Measurements from ENCODE around the gene INTS15.

The INTS15 gene

DNA sequence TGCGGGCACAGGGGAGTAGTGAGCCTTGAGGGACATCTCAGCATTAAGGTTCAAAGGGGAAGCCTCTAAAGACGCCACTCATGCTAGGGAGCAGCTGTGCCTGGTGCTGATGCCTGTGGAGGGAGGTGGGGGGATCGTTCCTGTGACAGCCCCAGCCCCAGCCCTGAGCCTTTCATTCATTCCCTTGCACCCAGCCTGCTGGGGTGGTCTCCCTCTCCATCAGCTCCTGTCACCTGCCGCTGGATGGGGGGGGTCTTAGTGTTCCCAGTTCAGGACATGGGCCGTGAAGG, 58.9 kb downstream of the INTS15 start:
- Histone ChIP-seq H3K4me3 (ENCODE audit: low read depth in 1 of 5, low read length in 5 of 5) (no peak overlapping the region), H3K9me3 (ENCODE audit: control insufficient read depth in 5 of 5, low read length in 5 of 5) (peaks cover 0 to 4% (median 0%) of the 10 kb centered on the region in 5 donors), H3K27me3 (ENCODE audit: control insufficient read depth in 5 of 5, insufficient read depth in 4 of 5, low read length in 5 of 5) (no peaks in the 10 kb centered on the region), H3K4me1 (ENCODE audit: control insufficient read depth in 5 of 5, insufficient read depth in 5 of 5, low read length in 5 of 5) (peaks cover 0 to 5% (median 0%) of the 10 kb centered on the region in 5 donors), H3K9ac (ENCODE audit: low read length in 5 of 5) (no peak overlapping the region), H3K27ac (ENCODE audit: low read depth, low read length) (no peak overlapping the region), H3K36me3 (ENCODE audit: control insufficient read depth in 5 of 5, insufficient read depth in 5 of 5, low read length in 5 of 5) (peaks cover 0 to 96% (median 81%) of the 10 kb centered on the region in 5 donors)

DNA sequence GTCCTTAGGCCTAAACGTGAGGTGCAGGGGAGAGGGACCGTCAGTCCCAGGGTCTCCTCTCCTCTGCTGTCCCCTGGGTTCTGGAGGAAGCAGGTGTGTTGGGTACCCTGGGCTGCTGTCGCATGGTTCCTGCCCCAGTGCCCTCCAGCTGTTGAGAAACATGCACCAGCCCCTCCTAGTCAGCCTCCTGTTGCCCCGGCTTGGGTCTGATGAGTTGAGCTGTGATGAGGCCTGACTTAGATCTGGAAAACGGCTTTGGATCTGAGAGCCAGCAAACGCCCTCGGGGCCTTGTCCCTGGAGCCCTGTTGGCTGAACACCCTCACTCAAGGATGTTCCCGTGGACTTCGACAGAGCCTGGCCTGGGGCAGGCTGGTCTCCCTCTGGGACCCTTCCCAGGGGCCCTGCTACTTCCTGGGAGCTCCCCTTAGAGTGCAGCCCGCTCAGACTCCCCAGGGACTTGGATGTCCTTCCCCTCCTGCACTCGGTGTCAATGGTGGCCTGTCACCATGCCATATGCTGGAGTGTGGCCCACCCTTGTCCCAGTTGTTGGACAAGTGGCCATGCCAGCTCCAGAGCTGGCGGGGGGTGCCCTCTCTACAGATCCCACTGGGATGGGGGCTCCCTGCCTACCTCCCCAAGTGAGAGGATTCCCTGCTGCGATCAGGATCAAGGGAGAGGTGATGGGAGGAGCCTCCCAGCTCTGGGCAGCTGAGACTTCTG, 59.6 kb downstream of the INTS15 start:
- peaks cover 0 to 4% (median 0%) of the 10 kb centered on the region in 5 donors for H3K9me3 ChIP-seq (ENCODE audit: control insufficient read depth in 5 of 5, low read length in 5 of 5)
- H3K4me1 ChIP-seq (ENCODE audit: control insufficient read depth in 5 of 5, insufficient read depth in 5 of 5, low read length in 5 of 5), result peaks cover 0 to 5% (median 0%) of the 10 kb centered on the region in 5 donors
- no peaks in the 10 kb centered on the region for H3K27me3 ChIP-seq (ENCODE audit: control insufficient read depth in 5 of 5, insufficient read depth in 4 of 5, low read length in 5 of 5)
- no peak overlapping the region for H3K4me3 ChIP-seq (ENCODE audit: low read depth in 1 of 5, low read length in 5 of 5)
- H3K9ac ChIP-seq (ENCODE audit: low read length in 5 of 5), result no peak overlapping the region
- H3K27ac ChIP-seq (ENCODE audit: low read depth, low read length), result no peak overlapping the region
- H3K36me3 ChIP-seq (ENCODE audit: control insufficient read depth in 5 of 5, insufficient read depth in 5 of 5, low read length in 5 of 5), result peaks cover 0 to 96% (median 75%) of the 10 kb centered on the region in 5 donors

DNA sequence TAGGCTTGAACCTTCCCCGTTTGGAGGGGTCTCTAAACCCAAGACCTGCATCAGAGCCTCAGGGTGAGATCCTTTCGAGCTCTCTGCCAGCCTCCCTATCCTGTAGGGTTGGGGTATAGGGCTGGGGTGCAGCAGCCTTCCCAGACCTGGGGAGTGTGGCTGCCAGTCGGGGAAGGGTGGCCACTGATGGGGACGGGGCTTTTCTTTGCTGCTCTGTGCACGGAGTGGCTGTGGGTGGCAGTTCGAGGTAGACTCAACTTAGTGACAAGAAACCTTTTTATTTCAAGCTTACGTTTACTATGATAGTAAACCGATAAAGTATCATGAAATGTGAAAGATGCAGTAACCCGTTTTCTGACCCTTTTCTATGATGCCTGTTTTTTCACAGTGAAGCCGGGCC, 60.3 kb downstream of the INTS15 start:
- Histone ChIP-seq H3K27ac (ENCODE audit: low read depth, low read length) (no peak overlapping the region), H3K4me1 (ENCODE audit: control insufficient read depth in 5 of 5, insufficient read depth in 5 of 5, low read length in 5 of 5) (peaks cover 0 to 5% (median 0%) of the 10 kb centered on the region in 5 donors), H3K9ac (ENCODE audit: low read length in 5 of 5) (no peak overlapping the region), H3K4me3 (ENCODE audit: low read depth in 1 of 5, low read length in 5 of 5) (no peak overlapping the region), H3K9me3 (ENCODE audit: control insufficient read depth in 5 of 5, low read length in 5 of 5) (peaks cover 0 to 4% (median 0%) of the 10 kb centered on the region in 5 donors), H3K27me3 (ENCODE audit: control insufficient read depth in 5 of 5, insufficient read depth in 4 of 5, low read length in 5 of 5) (no peaks in the 10 kb centered on the region), H3K36me3 (ENCODE audit: control insufficient read depth in 5 of 5, insufficient read depth in 5 of 5, low read length in 5 of 5) (peaks cover 0 to 96% (median 75%) of the 10 kb centered on the region in 5 donors)

DNA sequence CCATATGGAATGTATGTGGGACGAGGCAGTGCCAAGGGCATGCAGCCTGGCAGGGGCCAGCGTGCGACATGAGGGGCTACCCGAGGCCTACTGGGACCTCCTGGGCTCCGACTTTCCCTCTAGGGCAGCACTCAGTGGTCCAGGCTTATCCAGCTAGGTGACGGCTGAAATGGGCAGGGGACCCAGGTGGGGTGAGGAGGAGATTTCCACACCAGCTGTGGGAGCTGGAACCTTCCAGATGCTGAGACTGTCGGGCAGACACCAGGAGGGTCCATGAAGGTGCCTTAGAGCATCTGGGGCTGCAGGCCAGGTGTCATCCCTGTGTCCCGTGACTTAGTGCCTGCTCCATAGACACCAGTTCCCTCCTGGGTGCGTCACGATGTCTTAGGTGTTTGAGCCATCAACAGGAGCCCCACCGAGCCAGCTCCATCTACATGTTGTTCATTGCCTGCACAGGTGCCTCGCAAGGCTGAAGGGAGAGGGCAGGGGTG, 60.7 kb downstream of the INTS15 start:
- Histone ChIP-seq H3K36me3 (ENCODE audit: control insufficient read depth in 5 of 5, insufficient read depth in 5 of 5, low read length in 5 of 5) (peaks cover 0 to 96% (median 78%) of the 10 kb centered on the region in 5 donors), H3K4me1 (ENCODE audit: control insufficient read depth in 5 of 5, insufficient read depth in 5 of 5, low read length in 5 of 5) (peaks cover 0 to 5% (median 0%) of the 10 kb centered on the region in 5 donors), H3K9me3 (ENCODE audit: control insufficient read depth in 5 of 5, low read length in 5 of 5) (peaks cover 0 to 4% (median 0%) of the 10 kb centered on the region in 5 donors), H3K27me3 (ENCODE audit: control insufficient read depth in 5 of 5, insufficient read depth in 4 of 5, low read length in 5 of 5) (no peaks in the 10 kb centered on the region), H3K27ac (ENCODE audit: low read depth, low read length) (no peak overlapping the region), H3K9ac (ENCODE audit: low read length in 5 of 5) (no peak overlapping the region), H3K4me3 (ENCODE audit: low read depth in 1 of 5, low read length in 5 of 5) (no peak overlapping the region)

DNA sequence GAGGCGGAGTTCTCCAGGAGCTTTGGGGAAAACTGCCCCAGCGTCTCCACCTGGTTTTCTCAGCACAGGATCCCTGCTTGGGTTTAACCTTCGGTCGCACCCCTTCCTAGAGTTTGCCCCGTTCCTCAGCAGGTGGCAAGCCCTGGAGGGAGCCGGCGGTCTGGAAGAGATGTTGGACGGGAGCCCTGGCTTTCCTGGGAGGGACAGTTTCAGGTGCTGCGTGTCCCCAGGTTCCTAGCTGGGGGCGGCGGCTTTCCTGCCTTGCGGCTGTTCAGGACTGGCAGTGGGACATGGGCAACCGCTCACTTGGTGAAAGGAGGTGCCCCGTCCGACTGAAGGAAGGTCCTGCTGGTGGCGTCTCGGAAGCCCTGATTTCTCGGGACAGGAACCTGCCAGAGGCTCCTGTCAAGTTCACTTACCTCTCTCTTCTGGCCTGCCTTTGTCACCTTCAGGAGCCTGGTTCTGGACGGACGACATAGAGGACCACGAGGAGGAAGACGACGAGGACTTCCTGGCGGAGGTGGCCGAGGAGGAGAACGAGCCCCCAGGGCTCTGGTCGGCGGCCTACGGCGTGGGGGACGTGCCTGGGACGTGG, 62.1 kb downstream of the INTS15 start:
- Histone ChIP-seq H3K9ac (ENCODE audit: low read length in 5 of 5) (no peak overlapping the region), H3K4me1 (ENCODE audit: control insufficient read depth in 5 of 5, insufficient read depth in 5 of 5, low read length in 5 of 5) (peaks cover 0 to 5% (median 0%) of the 10 kb centered on the region in 5 donors), H3K36me3 (ENCODE audit: control insufficient read depth in 5 of 5, insufficient read depth in 5 of 5, low read length in 5 of 5) (peaks cover 0 to 90% (median 74%) of the 10 kb centered on the region in 5 donors), H3K9me3 (ENCODE audit: control insufficient read depth in 5 of 5, low read length in 5 of 5) (peaks cover 0 to 4% (median 0%) of the 10 kb centered on the region in 5 donors), H3K27ac (ENCODE audit: low read depth, low read length) (no peak overlapping the region), H3K4me3 (ENCODE audit: low read depth in 1 of 5, low read length in 5 of 5) (no peak overlapping the region), H3K27me3 (ENCODE audit: control insufficient read depth in 5 of 5, insufficient read depth in 4 of 5, low read length in 5 of 5) (no peaks in the 10 kb centered on the region)

DNA sequence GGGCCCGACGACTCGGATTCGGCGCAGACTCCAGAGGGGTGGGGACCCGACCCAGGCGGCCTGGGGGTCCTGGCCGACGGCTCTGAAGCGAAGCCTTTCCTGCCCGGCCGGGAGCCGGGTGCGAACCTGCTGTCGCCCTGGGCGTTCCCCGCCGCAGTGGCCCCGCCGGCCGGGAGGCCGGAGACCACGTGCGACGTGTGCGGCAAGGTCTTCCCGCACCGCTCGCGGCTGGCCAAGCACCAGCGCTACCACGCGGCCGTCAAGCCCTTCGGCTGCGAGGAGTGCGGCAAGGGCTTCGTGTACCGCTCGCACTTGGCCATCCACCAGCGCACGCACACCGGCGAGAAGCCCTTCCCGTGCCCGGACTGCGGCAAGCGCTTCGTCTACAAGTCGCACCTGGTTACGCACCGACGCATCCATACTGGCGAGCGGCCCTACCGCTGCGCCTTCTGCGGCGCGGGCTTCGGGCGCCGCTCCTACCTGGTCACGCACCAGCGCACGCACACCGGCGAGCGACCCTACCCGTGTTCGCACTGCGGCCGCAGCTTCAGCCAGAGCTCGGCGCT, 62.7 kb downstream of the INTS15 start:
- Histone ChIP-seq H3K4me1 (ENCODE audit: control insufficient read depth in 5 of 5, insufficient read depth in 5 of 5, low read length in 5 of 5) (peaks cover 0 to 5% (median 0%) of the 10 kb centered on the region in 5 donors), H3K27ac (ENCODE audit: low read depth, low read length) (no peak overlapping the region), H3K9ac (ENCODE audit: low read length in 5 of 5) (no peak overlapping the region), H3K27me3 (ENCODE audit: control insufficient read depth in 5 of 5, insufficient read depth in 4 of 5, low read length in 5 of 5) (no peaks in the 10 kb centered on the region), H3K4me3 (ENCODE audit: low read depth in 1 of 5, low read length in 5 of 5) (no peak overlapping the region), H3K36me3 (ENCODE audit: control insufficient read depth in 5 of 5, insufficient read depth in 5 of 5, low read length in 5 of 5) (peaks cover 0 to 84% (median 68%) of the 10 kb centered on the region in 5 donors), H3K9me3 (ENCODE audit: control insufficient read depth in 5 of 5, low read length in 5 of 5) (peaks cover 0 to 4% (median 0%) of the 10 kb centered on the region in 5 donors)

DNA sequence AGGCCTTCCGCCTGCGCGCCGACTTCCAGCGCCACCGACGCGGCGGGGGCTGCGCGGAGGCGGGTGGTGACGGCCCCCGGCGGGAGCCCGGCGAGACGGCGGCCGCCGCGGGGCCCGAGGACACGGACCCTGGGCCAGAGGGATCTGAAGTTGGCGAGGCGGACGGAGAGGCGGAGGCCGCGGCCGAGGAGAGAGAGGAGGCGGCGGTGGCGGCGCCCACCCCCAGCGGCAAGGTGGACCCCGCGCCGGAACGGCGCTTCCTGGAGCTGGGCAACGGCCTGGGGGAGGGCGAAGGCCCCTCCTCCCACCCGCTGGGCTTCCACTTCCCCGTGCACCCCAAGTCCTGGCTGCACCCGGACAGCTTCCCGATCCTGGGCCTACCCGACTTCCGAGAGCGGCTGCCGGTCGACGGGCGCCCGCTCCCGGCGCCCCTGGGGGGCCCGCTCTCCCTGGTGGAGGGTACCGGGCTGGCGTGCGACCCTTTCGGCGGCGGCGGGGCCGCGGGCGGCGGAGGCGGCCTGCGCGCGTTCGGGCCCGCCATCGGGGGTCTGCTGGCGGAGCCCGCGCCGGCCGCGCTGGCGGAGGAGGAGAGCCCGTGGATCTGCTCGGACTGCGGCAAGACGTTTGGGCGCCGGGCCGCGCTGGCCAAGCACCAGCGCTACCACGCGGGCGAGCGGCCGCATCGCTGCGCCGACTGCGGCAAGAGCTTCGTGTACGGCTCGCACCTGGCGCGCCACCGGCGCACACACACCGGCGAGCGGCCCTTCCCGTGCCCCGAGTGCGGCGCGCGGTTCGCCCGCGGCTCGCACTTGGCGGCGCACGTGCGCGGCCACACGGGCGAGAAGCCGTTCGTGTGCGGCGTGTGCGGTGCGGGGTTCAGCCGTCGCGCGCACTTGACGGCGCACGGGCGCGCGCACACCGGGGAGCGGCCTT, 63.5 kb downstream of the INTS15 start:
- H3K4me1 ChIP-seq (ENCODE audit: control insufficient read depth in 5 of 5, insufficient read depth in 5 of 5, low read length in 5 of 5), result peaks cover 0 to 5% (median 0%) of the 10 kb centered on the region in 5 donors
- H3K9ac ChIP-seq (ENCODE audit: low read length in 5 of 5), result no peak overlapping the region
- H3K9me3 ChIP-seq (ENCODE audit: control insufficient read depth in 5 of 5, low read length in 5 of 5), result peaks cover 0 to 4% (median 0%) of the 10 kb centered on the region in 5 donors
- no peaks in the 10 kb centered on the region for H3K27me3 ChIP-seq (ENCODE audit: control insufficient read depth in 5 of 5, insufficient read depth in 4 of 5, low read length in 5 of 5)
- no peak overlapping the region for H3K4me3 ChIP-seq (ENCODE audit: low read depth in 1 of 5, low read length in 5 of 5)
- peaks cover 0 to 76% (median 60%) of the 10 kb centered on the region in 5 donors for H3K36me3 ChIP-seq (ENCODE audit: control insufficient read depth in 5 of 5, insufficient read depth in 5 of 5, low read length in 5 of 5)
- no peak overlapping the region for H3K27ac ChIP-seq (ENCODE audit: low read depth, low read length)

DNA sequence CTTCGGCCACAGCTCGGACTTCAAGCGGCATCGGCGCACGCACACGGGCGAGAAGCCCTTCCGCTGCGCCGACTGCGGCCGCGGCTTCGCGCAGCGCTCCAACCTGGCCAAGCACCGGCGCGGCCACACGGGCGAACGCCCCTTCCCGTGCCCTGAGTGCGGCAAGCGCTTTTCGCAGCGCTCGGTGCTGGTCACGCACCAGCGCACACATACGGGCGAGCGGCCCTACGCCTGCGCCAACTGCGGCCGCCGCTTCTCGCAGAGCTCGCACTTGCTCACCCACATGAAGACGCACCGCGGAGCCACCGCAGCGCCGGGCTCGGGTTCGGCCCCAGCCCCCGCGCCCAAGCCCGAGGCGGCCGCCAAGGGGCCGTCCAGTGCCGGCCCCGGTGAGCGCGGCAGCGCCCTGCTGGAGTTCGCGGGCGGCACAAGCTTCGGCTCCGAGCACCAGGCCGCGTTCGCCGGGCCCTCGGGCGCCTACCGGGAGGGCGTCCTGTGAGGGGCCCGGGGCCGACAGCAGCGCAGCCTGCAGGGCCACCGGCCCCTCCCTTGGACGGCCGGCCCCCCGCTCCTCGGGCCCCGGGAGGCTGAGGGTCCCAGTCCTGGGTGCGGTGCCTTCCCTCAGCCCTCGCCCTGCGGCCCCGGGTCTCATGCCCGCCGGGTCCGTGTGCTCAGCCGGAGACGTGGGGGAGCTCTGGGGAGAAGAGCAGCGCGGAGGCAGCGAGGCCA, 64.5 kb downstream of the INTS15 start:
- Histone ChIP-seq H3K27ac (ENCODE audit: low read depth, low read length) (no peak overlapping the region), H3K36me3 (ENCODE audit: control insufficient read depth in 5 of 5, insufficient read depth in 5 of 5, low read length in 5 of 5) (peaks cover 0 to 67% (median 51%) of the 10 kb centered on the region in 5 donors), H3K4me1 (ENCODE audit: control insufficient read depth in 5 of 5, insufficient read depth in 5 of 5, low read length in 5 of 5) (peaks cover 0 to 3% (median 0%) of the 10 kb centered on the region in 5 donors)

More for the DNA sequence above, 64.5 kb downstream of the INTS15 start:
- H3K9me3 ChIP-seq (ENCODE audit: control insufficient read depth in 5 of 5, low read length in 5 of 5), result peaks cover 0 to 4% (median 0%) of the 10 kb centered on the region in 5 donors
- H3K27me3 ChIP-seq (ENCODE audit: control insufficient read depth in 5 of 5, insufficient read depth in 4 of 5, low read length in 5 of 5), result peaks cover 0 to 6% (median 1%) of the 10 kb centered on the region in 5 donors
- no peak overlapping the region for H3K4me3 ChIP-seq (ENCODE audit: low read depth in 1 of 5, low read length in 5 of 5)
- H3K9ac ChIP-seq (ENCODE audit: low read length in 5 of 5), result no peak overlapping the region
